Suprapubic skin (tissue), 4 donors: ENCODE results near the gene PACS2.

Experiments
- CTCF ChIP-seq, 2 donors: fragments of 200-600 bp in 1 of 2; fragments of 450-650 bp in 1 of 2; sonication (generic) in 1 of 2; IDR thresholded peaks; one replicate each; pipeline ENCODE4 v1.5.1; 2016 to 2019; ENCODE audit warnings: antibody characterized with exemption in 2 of 2, mild to moderate bottlenecking in 1 of 2, moderate library complexity in 1 of 2
- EP300 ChIP-seq: sonication (generic); formaldehyde crosslinking; IDR thresholded peaks from one replicate; pipeline ENCODE4 v1.6.1; 2017; ENCODE audit warnings: antibody characterized with exemption
- POLR2A ChIP-seq, 2 donors: fragments of 450-650 bp; IDR thresholded peaks; one replicate each; pipeline ENCODE4 v1.6.1; 2017; ENCODE audit warnings: antibody characterized with exemption in 2 of 2, mild to moderate bottlenecking in 2 of 2, moderate library complexity in 2 of 2
- POLR2AphosphoS5 ChIP-seq, 3 donors: sonication (generic); formaldehyde crosslinking; IDR thresholded peaks; one replicate each; pipeline ENCODE4 v1.6.1; 2017; ENCODE audit warnings: antibody characterized with exemption in 3 of 3

GRCh38 chr14:105397350-105397931, 82.9 kb downstream of the PACS2 start:
- TF ChIP-seq POLR2A (IDR thresholded peaks at IDR 0.05): no peak
- TF ChIP-seq POLR2AphosphoS5 (IDR thresholded peaks at IDR 0.05): no peak
- no peak for TF ChIP-seq CTCF (IDR thresholded peaks at IDR 0.05)
- no peak for TF ChIP-seq EP300
